ENCODE results near the gene BMPER.

GRCh38 chr7:34100661-34101060 lies 195.3 kb downstream of the BMPER start:
- TF ChIP-seq POLR2AphosphoS5 (IDR thresholded peaks at IDR 0.05) = no peak
- TF ChIP-seq CTCF (IDR thresholded peaks at IDR 0.05) = no peak
- TF ChIP-seq POLR2A (IDR thresholded peaks at IDR 0.05) = no peak

All from upper lobe of left lung (tissue), 4 donors.